Measurements from ENCODE around the gene PPM1L. TPM values are rescaled to one million over a fixed set of nuclear protein-coding genes. Genes with fewer than 3 reads are reported as not detected.

Gene PPM1L
- total and polyA plus RNA-seq, 5 donors from 2014 or later = 0.28 to 1.9 (median 0.81) TPM

DNA sequence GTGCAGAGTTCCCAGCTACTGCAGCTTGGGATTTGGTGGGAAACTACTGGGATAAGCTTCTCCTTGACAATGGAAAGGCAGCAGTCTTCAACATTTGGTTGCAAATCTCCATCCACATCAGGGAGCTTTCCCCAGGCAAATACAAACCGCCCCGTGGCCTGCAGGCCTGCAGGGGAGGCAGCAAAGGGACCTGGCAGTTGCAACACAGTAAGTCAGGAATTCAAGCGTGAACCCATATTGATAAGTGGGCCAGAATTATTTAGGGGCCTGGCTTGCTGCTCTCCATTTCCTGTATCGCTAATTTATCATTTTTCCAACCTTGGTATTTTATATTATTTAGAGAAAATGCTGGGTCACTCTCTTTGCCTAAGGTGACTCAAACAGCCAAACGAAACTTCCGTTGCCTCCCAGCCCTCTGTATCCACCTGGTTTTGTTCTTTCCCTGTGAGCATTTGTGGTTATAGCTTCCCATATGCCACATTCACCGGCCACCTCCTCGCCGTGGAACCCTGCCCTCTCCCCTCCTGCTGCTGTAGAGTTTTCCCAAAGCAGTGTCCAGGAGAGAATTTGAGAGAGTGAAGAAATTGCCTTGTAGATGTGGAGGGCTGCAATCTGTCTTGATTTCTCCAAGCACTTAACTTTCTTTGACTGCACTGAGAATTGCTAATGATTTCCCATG, 314.4 kb downstream of the PPM1L start:
- H3K27me3 ChIP-seq (ENCODE audit: control insufficient read depth, insufficient read depth, low read length) = no peaks in the 10 kb centered on the region
- no peaks in the 10 kb centered on the region for H3K9me3 ChIP-seq (ENCODE audit: control insufficient read depth in 2 of 2, low read length in 2 of 2)
- H3K27me3 Mint-ChIP-seq = no peaks in the 10 kb centered on the region
- no peaks in the 10 kb centered on the region for H3K36me3 ChIP-seq (ENCODE audit: control insufficient read depth, insufficient read depth, low read length)
- no peak for DNase-seq
- H3K27ac Mint-ChIP-seq = no peak overlapping the region
- no peak overlapping the region for H3K27ac ChIP-seq (ENCODE audit: insufficient read depth, low read length, poor library complexity, severe bottlenecking)
- no peaks in the 10 kb centered on the region for H3K4me1 ChIP-seq (ENCODE audit: control insufficient read depth, insufficient read depth, low read length, poor library complexity, severe bottlenecking)
- H3K9me3 Mint-ChIP-seq = no peaks in the 10 kb centered on the region
- H3K4me1 Mint-ChIP-seq = no peaks in the 10 kb centered on the region
- no peaks in the 10 kb centered on the region for H3K36me3 Mint-ChIP-seq
- ATAC-seq (ENCODE audit: low read depth in 2 of 2) = no peak
- no peak overlapping the region for H3K4me3 Mint-ChIP-seq
- no peak overlapping the region for H3K4me3 ChIP-seq (ENCODE audit: low read depth, low read length)

DNA sequence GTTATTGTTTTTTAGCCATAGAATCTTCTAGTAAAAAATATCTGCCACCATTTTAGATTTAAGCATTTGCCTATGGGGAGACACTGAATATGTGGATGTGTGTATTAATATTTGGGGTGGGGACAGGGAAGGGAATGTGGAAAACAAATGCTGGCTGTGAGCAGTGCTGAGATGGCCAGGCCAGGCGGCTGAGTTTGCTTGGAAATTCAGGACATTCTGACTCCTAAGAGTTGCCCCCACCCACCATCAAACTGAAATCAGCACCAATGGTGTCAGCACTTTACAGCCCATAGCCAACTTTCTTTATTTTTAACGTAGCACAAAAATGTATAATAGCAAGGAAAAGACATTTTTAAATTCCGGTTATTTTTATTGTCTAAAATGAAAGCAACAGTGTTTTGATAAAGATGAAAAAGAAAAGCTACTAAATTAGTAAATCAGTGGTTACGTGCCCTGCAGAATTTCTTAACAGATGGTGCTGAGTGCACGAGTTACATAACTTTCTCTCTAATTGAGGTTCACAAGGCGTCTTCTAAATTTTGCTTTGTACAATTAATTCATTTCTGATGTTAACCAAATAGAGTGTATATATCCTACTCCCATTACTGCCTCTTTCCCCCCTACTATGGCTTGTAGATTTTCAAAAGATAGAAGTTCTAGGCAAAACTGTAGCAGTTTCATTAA, 315.1 kb downstream of the PPM1L start:
- Mint-ChIP-seq H3K9me3 (no peaks in the 10 kb centered on the region), H3K4me3 (no peak overlapping the region), H3K27ac (no peak overlapping the region), H3K36me3 (no peaks in the 10 kb centered on the region), H3K4me1 (no peaks in the 10 kb centered on the region), H3K27me3 (peaks cover under 1% of the 10 kb centered on the region)
- Histone ChIP-seq H3K27ac (ENCODE audit: insufficient read depth, low read length, poor library complexity, severe bottlenecking) (no peak overlapping the region), H3K9me3 (ENCODE audit: control insufficient read depth in 2 of 2, low read length in 2 of 2) (no peaks in the 10 kb centered on the region), H3K36me3 (ENCODE audit: control insufficient read depth, insufficient read depth, low read length) (no peaks in the 10 kb centered on the region), H3K4me3 (ENCODE audit: low read depth, low read length) (no peak overlapping the region), H3K4me1 (ENCODE audit: control insufficient read depth, insufficient read depth, low read length, poor library complexity, severe bottlenecking) (no peaks in the 10 kb centered on the region), H3K27me3 (ENCODE audit: control insufficient read depth, insufficient read depth, low read length) (no peaks in the 10 kb centered on the region)
- ATAC-seq (ENCODE audit: low read depth in 2 of 2) (no peak), DNase-seq (no peak)

DNA sequence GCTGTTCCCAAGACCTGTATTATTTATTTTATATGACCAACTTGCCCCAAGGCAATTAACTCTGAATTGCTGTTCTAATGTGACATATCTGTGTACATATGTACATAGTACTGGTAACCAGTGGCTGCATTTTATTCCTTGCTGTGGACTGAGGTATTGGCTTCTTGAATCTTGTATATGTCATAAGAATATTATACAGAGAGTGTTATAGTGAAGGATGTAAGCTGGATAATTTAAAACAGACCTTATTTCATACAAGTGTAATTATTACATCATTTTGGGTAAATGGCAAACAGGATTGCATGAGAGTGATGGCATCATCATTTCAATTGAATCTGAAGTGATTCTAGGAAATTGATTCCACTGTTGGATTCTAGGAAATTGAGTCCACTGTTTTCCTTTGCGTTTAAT, 316.2 kb downstream of the PPM1L start:
- Mint-ChIP-seq H3K9me3 (no peaks in the 10 kb centered on the region), H3K4me3 (no peak overlapping the region), H3K27me3 (peaks cover 4% of the 10 kb centered on the region), H3K4me1 (no peaks in the 10 kb centered on the region), H3K27ac (no peak overlapping the region), H3K36me3 (no peaks in the 10 kb centered on the region)
- DNase-seq = peak in 1 of 3 donors; percentile 71
- ATAC-seq (ENCODE audit: low read depth in 2 of 2) = no peak
- Histone ChIP-seq H3K27ac (ENCODE audit: insufficient read depth, low read length, poor library complexity, severe bottlenecking) (no peak overlapping the region), H3K9me3 (ENCODE audit: control insufficient read depth in 2 of 2, low read length in 2 of 2) (no peaks in the 10 kb centered on the region), H3K4me1 (ENCODE audit: control insufficient read depth, insufficient read depth, low read length, poor library complexity, severe bottlenecking) (no peaks in the 10 kb centered on the region), H3K27me3 (ENCODE audit: control insufficient read depth, insufficient read depth, low read length) (no peaks in the 10 kb centered on the region), H3K36me3 (ENCODE audit: control insufficient read depth, insufficient read depth, low read length) (no peaks in the 10 kb centered on the region), H3K4me3 (ENCODE audit: low read depth, low read length) (no peak overlapping the region)

GRCh38 chr3:161072751-161073150, 316.7 kb downstream of the PPM1L start:
- ATAC-seq (ENCODE audit: low read depth in 2 of 2) (no peak), DNase-seq (no peak)
- Histone ChIP-seq H3K27ac (ENCODE audit: insufficient read depth, low read length, poor library complexity, severe bottlenecking) (no peak overlapping the region), H3K36me3 (ENCODE audit: control insufficient read depth, insufficient read depth, low read length) (no peaks in the 10 kb centered on the region), H3K4me1 (ENCODE audit: control insufficient read depth, insufficient read depth, low read length, poor library complexity, severe bottlenecking) (no peaks in the 10 kb centered on the region), H3K4me3 (ENCODE audit: low read depth, low read length) (no peak overlapping the region), H3K27me3 (ENCODE audit: control insufficient read depth, insufficient read depth, low read length) (no peaks in the 10 kb centered on the region), H3K9me3 (ENCODE audit: control insufficient read depth in 2 of 2, low read length in 2 of 2) (no peaks in the 10 kb centered on the region)
- Mint-ChIP-seq H3K27me3 (peaks cover 4% of the 10 kb centered on the region), H3K27ac (no peak overlapping the region), H3K4me3 (no peak overlapping the region), H3K9me3 (no peaks in the 10 kb centered on the region), H3K4me1 (no peaks in the 10 kb centered on the region), H3K36me3 (no peaks in the 10 kb centered on the region)

GRCh38 chr3:161073181-161073580, 317.1 kb downstream of the PPM1L start:
- H3K27me3 ChIP-seq (ENCODE audit: control insufficient read depth, insufficient read depth, low read length) = no peaks in the 10 kb centered on the region
- no peak overlapping the region for H3K4me3 ChIP-seq (ENCODE audit: low read depth, low read length)
- H3K36me3 Mint-ChIP-seq = no peaks in the 10 kb centered on the region
- H3K27ac Mint-ChIP-seq = no peak overlapping the region
- no peaks in the 10 kb centered on the region for H3K9me3 Mint-ChIP-seq
- peaks cover 4% of the 10 kb centered on the region for H3K27me3 Mint-ChIP-seq
- DNase-seq = no peak
- H3K36me3 ChIP-seq (ENCODE audit: control insufficient read depth, insufficient read depth, low read length) = no peaks in the 10 kb centered on the region
- H3K4me3 Mint-ChIP-seq = no peak overlapping the region
- H3K9me3 ChIP-seq (ENCODE audit: control insufficient read depth in 2 of 2, low read length in 2 of 2) = no peaks in the 10 kb centered on the region
- H3K4me1 ChIP-seq (ENCODE audit: control insufficient read depth, insufficient read depth, low read length, poor library complexity, severe bottlenecking) = no peaks in the 10 kb centered on the region
- ATAC-seq (ENCODE audit: low read depth in 2 of 2) = no peak
- H3K4me1 Mint-ChIP-seq = no peaks in the 10 kb centered on the region
- H3K27ac ChIP-seq (ENCODE audit: insufficient read depth, low read length, poor library complexity, severe bottlenecking) = no peak overlapping the region

GRCh38 chr3:161081633-161082032, 325.6 kb downstream of the PPM1L start:
- no peaks in the 10 kb centered on the region for H3K9me3 Mint-ChIP-seq
- Histone ChIP-seq H3K36me3 (ENCODE audit: control insufficient read depth, insufficient read depth, low read length) (no peaks in the 10 kb centered on the region), H3K27ac (ENCODE audit: insufficient read depth, low read length, poor library complexity, severe bottlenecking) (no peak overlapping the region), H3K9me3 (ENCODE audit: control insufficient read depth in 2 of 2, low read length in 2 of 2) (no peaks in the 10 kb centered on the region), H3K4me1 (ENCODE audit: control insufficient read depth, insufficient read depth, low read length, poor library complexity, severe bottlenecking) (no peaks in the 10 kb centered on the region), H3K4me3 (ENCODE audit: low read depth, low read length) (no peak overlapping the region), H3K27me3 (ENCODE audit: control insufficient read depth, insufficient read depth, low read length) (no peaks in the 10 kb centered on the region)
- H3K27ac Mint-ChIP-seq = no peak overlapping the region
- H3K27me3 Mint-ChIP-seq = no peaks in the 10 kb centered on the region
- H3K36me3 Mint-ChIP-seq = no peaks in the 10 kb centered on the region
- no peak for DNase-seq
- ATAC-seq (ENCODE audit: low read depth in 2 of 2) = no peak
- H3K4me3 Mint-ChIP-seq = no peak overlapping the region
- H3K4me1 Mint-ChIP-seq = no peaks in the 10 kb centered on the region

DNA sequence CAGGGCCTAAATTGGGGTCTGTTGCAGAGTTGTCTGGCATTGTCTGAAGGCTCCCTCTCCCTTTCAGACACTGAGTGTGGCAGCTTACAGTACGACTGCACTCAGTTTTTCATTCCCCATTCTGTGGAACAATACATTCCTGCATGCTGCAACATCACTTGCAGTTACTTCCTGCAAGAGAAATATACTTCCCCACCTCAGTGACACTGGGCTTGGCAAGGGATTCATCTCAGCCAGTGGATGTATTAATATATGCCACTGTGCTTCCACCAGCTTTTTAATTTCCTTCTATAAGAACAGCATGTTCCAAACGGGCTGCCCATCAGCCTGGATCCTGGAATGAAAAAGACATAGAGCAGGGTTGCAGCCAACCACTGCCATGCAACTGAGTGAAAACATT, 326.0 kb downstream of the PPM1L start:
- H3K27ac Mint-ChIP-seq = no peak overlapping the region
- ATAC-seq (ENCODE audit: low read depth in 2 of 2) (no peak), DNase-seq (no peak)
- H3K4me3 Mint-ChIP-seq = no peak overlapping the region
- no peaks in the 10 kb centered on the region for H3K4me1 Mint-ChIP-seq
- H3K36me3 Mint-ChIP-seq = no peaks in the 10 kb centered on the region
- no peaks in the 10 kb centered on the region for H3K9me3 Mint-ChIP-seq
- no peaks in the 10 kb centered on the region for H3K9me3 ChIP-seq (ENCODE audit: control insufficient read depth in 2 of 2, low read length in 2 of 2)
- no peaks in the 10 kb centered on the region for H3K4me1 ChIP-seq (ENCODE audit: control insufficient read depth, insufficient read depth, low read length, poor library complexity, severe bottlenecking)
- no peak overlapping the region for H3K4me3 ChIP-seq (ENCODE audit: low read depth, low read length)
- H3K27me3 ChIP-seq (ENCODE audit: control insufficient read depth, insufficient read depth, low read length) = no peaks in the 10 kb centered on the region
- H3K27me3 Mint-ChIP-seq = no peaks in the 10 kb centered on the region
- no peaks in the 10 kb centered on the region for H3K36me3 ChIP-seq (ENCODE audit: control insufficient read depth, insufficient read depth, low read length)
- H3K27ac ChIP-seq (ENCODE audit: insufficient read depth, low read length, poor library complexity, severe bottlenecking) = no peak overlapping the region

- peak overlapping the region in 1 of 3 donors; percentile 49 for H3K27ac Mint-ChIP-seq
- no peaks in the 10 kb centered on the region for H3K9me3 ChIP-seq (ENCODE audit: control insufficient read depth in 2 of 2, low read length in 2 of 2)
- H3K4me3 Mint-ChIP-seq = no peak overlapping the region
- H3K27ac ChIP-seq (ENCODE audit: insufficient read depth, low read length, poor library complexity, severe bottlenecking) = no peak overlapping the region
- DNase-seq = no peak
- no peaks in the 10 kb centered on the region for H3K36me3 Mint-ChIP-seq
- H3K4me1 Mint-ChIP-seq = no peaks in the 10 kb centered on the region
- ATAC-seq (ENCODE audit: low read depth in 2 of 2) = no peak
- H3K4me1 ChIP-seq (ENCODE audit: control insufficient read depth, insufficient read depth, low read length, poor library complexity, severe bottlenecking) = no peaks in the 10 kb centered on the region
- peaks cover under 1% of the 10 kb centered on the region for H3K27me3 Mint-ChIP-seq
- peaks cover 0 to under 1% (median 0%) of the 10 kb centered on the region in 7 donors for H3K9me3 Mint-ChIP-seq
- H3K36me3 ChIP-seq (ENCODE audit: control insufficient read depth, insufficient read depth, low read length) = no peaks in the 10 kb centered on the region
- no peaks in the 10 kb centered on the region for H3K27me3 ChIP-seq (ENCODE audit: control insufficient read depth, insufficient read depth, low read length)
- H3K4me3 ChIP-seq (ENCODE audit: low read depth, low read length) = no peak overlapping the region
These were observed 327.1 kb downstream of the PPM1L start for GRCh38 chr3:161083131-161083530.

Data from CD4-positive, CD25-positive, alpha-beta regulatory T cell (primary cell).